ENCODE data around the gene OLFM3.

The OLFM3 gene

DNA sequence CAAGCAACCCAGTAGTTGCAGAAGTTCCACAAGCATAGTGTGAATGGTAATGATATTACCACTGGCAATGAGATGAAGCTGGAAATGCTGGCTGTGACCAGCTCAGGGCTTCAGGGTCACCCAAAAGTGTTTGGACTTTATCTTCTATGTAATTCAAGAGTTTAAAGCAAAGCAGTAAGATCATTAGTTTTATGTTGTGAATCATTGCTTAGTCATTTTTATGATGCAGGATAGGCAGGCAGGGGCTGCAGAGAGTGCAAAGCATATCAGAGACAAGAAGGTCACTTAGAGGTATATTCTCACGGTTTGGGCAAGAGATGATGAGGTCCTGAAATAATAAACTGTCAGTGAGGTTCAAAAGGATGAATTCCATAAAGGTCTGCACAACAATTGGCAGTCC is 147.4 kb downstream of the OLFM3 start:
- H3K4me3 ChIP-seq (ENCODE audit: control insufficient read depth, low read depth, low read length) = no peak overlapping the region
- TF ChIP-seq, protein P1, sequence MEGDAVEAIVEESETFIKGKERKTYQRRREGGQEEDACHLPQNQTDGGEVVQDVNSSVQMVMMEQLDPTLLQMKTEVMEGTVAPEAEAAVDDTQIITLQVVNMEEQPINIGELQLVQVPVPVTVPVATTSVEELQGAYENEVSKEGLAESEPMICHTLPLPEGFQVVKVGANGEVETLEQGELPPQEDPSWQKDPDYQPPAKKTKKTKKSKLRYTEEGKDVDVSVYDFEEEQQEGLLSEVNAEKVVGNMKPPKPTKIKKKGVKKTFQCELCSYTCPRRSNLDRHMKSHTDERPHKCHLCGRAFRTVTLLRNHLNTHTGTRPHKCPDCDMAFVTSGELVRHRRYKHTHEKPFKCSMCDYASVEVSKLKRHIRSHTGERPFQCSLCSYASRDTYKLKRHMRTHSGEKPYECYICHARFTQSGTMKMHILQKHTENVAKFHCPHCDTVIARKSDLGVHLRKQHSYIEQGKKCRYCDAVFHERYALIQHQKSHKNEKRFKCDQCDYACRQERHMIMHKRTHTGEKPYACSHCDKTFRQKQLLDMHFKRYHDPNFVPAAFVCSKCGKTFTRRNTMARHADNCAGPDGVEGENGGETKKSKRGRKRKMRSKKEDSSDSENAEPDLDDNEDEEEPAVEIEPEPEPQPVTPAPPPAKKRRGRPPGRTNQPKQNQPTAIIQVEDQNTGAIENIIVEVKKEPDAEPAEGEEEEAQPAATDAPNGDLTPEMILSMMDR (conservative IDR thresholded peaks at IDR 0.05; ENCODE audit: control insufficient read depth, insufficient read depth, low read depth, low read length) = no peak
- no peak for DNase-seq (ENCODE audit: low read depth)

DNA sequence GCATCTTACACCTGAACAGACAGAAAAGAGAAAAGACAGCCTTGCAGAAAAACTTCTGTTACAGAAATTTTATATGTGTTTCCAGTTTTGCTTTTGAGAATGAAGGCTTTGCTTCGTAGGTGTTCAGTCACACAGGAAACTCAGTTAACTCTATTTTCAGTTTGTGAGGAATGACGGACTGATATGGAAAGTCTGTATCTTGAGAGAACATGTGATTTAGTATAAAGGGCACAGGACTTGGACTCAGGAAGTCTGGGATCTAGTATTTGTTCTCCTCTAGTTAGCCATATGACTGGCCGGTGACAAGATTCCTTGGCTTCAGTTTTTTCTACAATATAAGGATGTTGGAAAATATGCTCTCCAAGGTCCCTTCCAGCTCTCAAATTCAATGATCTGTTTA is 149.1 kb downstream of the OLFM3 start:
- no peak for DNase-seq (ENCODE audit: low read depth)
- TF ChIP-seq, protein P1 (conservative IDR thresholded peaks at IDR 0.05; ENCODE audit: control insufficient read depth, insufficient read depth, low read depth, low read length) = no peak
- no peak overlapping the region for H3K4me3 ChIP-seq (ENCODE audit: control insufficient read depth, low read depth, low read length)

DNA sequence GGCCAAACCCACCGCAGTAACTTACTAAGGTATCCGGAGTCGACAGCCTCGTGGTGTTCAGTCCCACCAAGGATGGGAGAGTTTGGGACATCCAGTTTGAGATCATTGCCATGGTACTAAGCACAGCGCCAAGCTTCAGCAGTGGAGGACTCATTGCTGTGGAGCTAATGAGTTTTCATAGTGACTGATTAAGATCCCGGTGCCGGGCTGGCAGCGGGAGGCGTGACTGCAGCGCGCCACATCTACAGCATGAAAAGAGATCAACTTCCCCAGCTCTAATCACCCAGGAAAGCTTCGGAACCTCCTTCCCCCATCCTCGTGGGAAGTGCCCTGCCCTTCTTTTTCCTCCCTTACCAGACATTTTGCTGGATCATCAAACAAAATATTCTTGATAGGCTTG is 149.9 kb downstream of the OLFM3 start:
- no peak for DNase-seq (ENCODE audit: low read depth)
- no peak overlapping the region for H3K4me3 ChIP-seq (ENCODE audit: control insufficient read depth, low read depth, low read length)
- TF ChIP-seq, protein P1 (conservative IDR thresholded peaks at IDR 0.05; ENCODE audit: control insufficient read depth, insufficient read depth, low read depth, low read length) = no peak

DNA sequence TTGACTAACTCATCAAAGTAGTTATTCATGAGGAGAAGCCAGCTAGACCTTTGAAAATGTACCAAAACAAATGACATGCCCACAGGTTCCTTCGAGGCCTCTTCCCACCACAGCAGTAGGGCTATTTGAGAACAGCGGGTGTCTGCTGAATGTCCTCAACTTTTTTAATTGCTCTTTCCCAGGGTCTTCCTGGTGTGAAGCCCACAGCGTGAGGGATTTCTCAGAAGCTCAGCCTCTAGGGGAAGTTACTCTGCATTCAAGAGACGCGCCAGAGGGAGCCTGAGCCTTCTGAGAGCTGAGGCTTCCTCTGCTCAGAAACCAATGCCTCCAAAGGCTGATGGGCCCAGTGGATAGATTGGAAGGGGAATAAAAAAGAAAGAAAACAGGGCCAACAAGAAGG is 153.6 kb downstream of the OLFM3 start:
- DNase-seq (ENCODE audit: low read depth) = no peak

DNA sequence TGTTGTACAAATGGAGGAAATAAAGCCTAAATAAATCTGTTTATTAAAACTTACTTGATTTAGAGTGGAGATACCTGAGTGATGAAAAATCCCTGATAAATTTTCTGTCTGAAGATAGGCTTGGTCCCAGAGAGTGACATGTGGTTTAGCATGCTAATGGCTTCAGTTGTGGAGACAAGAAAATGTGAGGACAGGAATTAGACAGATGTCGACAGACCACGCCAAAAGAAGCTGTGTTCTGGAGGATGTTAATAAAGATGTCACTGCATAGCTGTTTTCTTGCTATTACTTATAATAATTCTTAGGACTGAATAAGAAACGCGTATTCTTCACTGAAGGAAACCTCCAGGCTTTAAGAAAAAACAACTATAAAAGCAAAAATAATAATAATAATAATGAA is 154.9 kb downstream of the OLFM3 start:
- H3K4me3 ChIP-seq (ENCODE audit: control insufficient read depth, low read depth, low read length) = no peak overlapping the region
- TF ChIP-seq, protein P1 (conservative IDR thresholded peaks at IDR 0.05; ENCODE audit: control insufficient read depth, insufficient read depth, low read depth, low read length) = no peak
- no peak for DNase-seq (ENCODE audit: low read depth)

More for the DNA sequence above, 153.6 kb downstream of the OLFM3 start:
- no peak overlapping the region for H3K4me3 ChIP-seq (ENCODE audit: control insufficient read depth, low read depth, low read length)
- TF ChIP-seq, protein P1 (conservative IDR thresholded peaks at IDR 0.05; ENCODE audit: control insufficient read depth, insufficient read depth, low read depth, low read length) = no peak

DNA sequence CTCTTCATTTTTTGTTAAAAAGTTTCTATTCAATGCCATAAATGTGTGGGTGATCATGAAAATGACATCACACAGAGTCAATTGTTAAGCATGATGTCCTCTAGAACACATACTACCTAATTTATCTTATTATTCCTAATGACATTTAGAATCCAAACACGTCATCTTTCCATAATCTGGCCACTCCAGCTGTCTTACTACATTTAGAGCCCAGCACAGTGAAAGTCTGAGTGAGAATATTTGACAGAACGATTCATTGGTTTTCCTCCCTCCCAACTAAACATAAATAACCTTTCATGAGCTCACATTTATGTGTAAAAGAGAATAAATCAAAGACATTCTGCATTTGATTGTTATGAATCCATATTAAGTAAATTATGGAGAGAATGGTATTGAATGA is 160.7 kb downstream of the OLFM3 start:
- H3K4me3 ChIP-seq (ENCODE audit: control insufficient read depth, low read depth, low read length) = no peak overlapping the region
- DNase-seq (ENCODE audit: low read depth) = no peak
- TF ChIP-seq, protein P1 (conservative IDR thresholded peaks at IDR 0.05; ENCODE audit: control insufficient read depth, insufficient read depth, low read depth, low read length) = no peak

DNA sequence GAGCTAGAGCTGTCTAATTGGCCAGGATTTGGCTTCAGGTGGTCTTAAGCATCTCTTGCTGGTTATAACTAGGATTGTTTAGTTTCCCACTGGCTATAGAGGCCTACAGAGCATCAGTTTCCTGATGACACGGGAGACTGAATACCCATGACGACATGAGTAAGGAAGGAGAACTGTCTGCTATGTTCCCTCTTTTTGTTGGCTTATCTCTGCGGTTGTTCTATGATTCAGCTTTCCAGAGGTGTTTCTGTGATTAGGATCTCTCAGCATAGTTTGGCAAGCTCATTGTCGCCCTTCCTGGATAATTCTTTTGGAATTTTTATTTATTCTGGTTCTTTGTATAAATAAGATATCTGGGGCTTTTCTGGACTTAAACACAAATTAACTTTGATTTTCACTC is 163.4 kb downstream of the OLFM3 start:
- TF ChIP-seq, protein P1 (conservative IDR thresholded peaks at IDR 0.05; ENCODE audit: control insufficient read depth, insufficient read depth, low read depth, low read length) = no peak
- H3K4me3 ChIP-seq (ENCODE audit: control insufficient read depth, low read depth, low read length) = no peak overlapping the region
- DNase-seq (ENCODE audit: low read depth) = no peak
